ENCODE data around the gene MIA2. TPM values are rescaled to one million over a fixed set of nuclear protein-coding genes. Genes with fewer than 3 reads are reported as not detected.

The MIA2 gene
- total RNA-seq, 3 donors from 2014 or later = 19.5 to 37.0 (median 23.3) TPM

- TF ChIP-seq POLR2A (IDR thresholded peaks at IDR 0.05) = no peak
- TF ChIP-seq POLR2AphosphoS5 (IDR thresholded peaks at IDR 0.05) = no peak
- TF ChIP-seq CTCF (IDR thresholded peaks at IDR 0.05) = no peak
- H3K27ac ChIP-seq = no peak overlapping the region
- no peaks in the 10 kb centered on the region for H3K36me3 ChIP-seq
- no peak for DNase-seq (ENCODE audit: low spot score in 2 of 2)
- no peaks in the 10 kb centered on the region for H3K4me1 ChIP-seq
- no peak overlapping the region for H3K4me3 ChIP-seq
- no peaks in the 10 kb centered on the region for H3K9me3 ChIP-seq
- no peaks in the 10 kb centered on the region for H3K27me3 ChIP-seq
- intact Hi-C loops (cut with DNase I; ENCODE audit: low total_unique reads) = no loop called here
Measured at GRCh38 chr14:39393289-39393688, 159.6 kb downstream of the MIA2 start.

- Histone ChIP-seq H3K4me1 (no peaks in the 10 kb centered on the region), H3K4me3 (no peak overlapping the region), H3K36me3 (peaks cover 10% of the 10 kb centered on the region), H3K9me3 (no peaks in the 10 kb centered on the region), H3K27me3 (no peaks in the 10 kb centered on the region), H3K27ac (no peak overlapping the region)
- intact Hi-C loops (cut with DNase I; ENCODE audit: low total_unique reads) = no loop called here
- DNase-seq (ENCODE audit: low spot score in 2 of 2) = no peak
- TF ChIP-seq POLR2A (IDR thresholded peaks at IDR 0.05) (no peak), CTCF (IDR thresholded peaks at IDR 0.05) (no peak)
Measured at GRCh38 chr14:39395555-39396254, 162.0 kb downstream of the MIA2 start.

- H3K4me1 ChIP-seq = no peaks in the 10 kb centered on the region
- intact Hi-C loops (cut with DNase I; ENCODE audit: low total_unique reads) = no loop called here
- H3K4me3 ChIP-seq = no peak overlapping the region
- no peaks in the 10 kb centered on the region for H3K27me3 ChIP-seq
- no peak overlapping the region for H3K27ac ChIP-seq
- H3K36me3 ChIP-seq = peaks cover 10% of the 10 kb centered on the region
- TF ChIP-seq CTCF (IDR thresholded peaks at IDR 0.05) (no peak), POLR2A (IDR thresholded peaks at IDR 0.05) (no peak), POLR2AphosphoS5 (IDR thresholded peaks at IDR 0.05) (no peak)
- DNase-seq (ENCODE audit: low spot score in 2 of 2) = no peak
- no peaks in the 10 kb centered on the region for H3K9me3 ChIP-seq
Measured at GRCh38 chr14:39396448-39396847, 162.7 kb downstream of the MIA2 start.

DNA sequence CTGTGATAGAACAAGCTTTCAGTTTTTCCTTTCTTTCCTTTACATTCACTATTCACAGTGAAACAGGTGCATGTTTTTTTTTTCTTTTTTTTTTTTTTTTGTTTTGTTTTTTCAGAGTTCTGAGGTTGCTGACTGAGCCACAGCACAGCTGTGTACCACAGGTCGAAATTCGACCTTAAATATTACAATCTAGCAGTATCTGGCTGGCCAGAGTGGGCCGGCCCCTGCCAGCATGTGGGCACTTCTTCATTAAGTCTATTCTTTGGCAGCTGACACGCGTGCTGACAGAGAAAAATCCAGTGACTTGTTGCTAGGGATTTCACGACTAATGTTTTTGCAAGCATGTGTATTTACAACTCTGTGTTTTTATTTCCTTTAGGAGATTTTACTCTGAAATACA lies 164.7 kb downstream of the MIA2 start:
- no peaks in the 10 kb centered on the region for H3K9me3 ChIP-seq
- H3K4me3 ChIP-seq = no peak overlapping the region
- no peak overlapping the region for H3K27ac ChIP-seq
- TF ChIP-seq POLR2AphosphoS5 (IDR thresholded peaks at IDR 0.05) (no peak), POLR2A (IDR thresholded peaks at IDR 0.05) (no peak), CTCF (IDR thresholded peaks at IDR 0.05) (no peak)
- no peaks in the 10 kb centered on the region for H3K4me1 ChIP-seq
- intact Hi-C loops (cut with DNase I; ENCODE audit: low total_unique reads) = no loop called here
- no peak for DNase-seq (ENCODE audit: low spot score in 2 of 2)
- no peaks in the 10 kb centered on the region for H3K27me3 ChIP-seq
- peaks cover 10% of the 10 kb centered on the region for H3K36me3 ChIP-seq

DNA sequence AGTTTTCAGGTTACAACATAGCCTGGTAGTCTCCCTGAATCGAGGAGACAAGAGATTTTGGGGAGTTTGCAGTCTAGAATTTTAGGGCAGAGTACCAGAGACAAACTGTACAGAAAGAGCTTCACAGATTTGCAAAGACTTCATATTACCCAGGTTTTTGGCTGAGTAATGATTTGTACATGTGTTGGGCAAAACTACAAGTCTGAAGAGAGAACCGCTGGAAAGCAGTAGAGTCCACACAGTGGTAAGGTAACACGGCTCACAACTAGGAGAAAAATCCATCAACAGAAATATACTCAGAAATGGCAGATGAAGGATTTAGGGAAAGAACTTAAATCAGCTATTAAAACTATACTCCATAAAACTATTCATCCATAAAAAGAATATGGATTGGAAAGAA lies 172.8 kb downstream of the MIA2 start:
- DNase-seq (ENCODE audit: low spot score in 2 of 2) = no peak
- no peaks in the 10 kb centered on the region for H3K4me1 ChIP-seq
- no peaks in the 10 kb centered on the region for H3K27me3 ChIP-seq
- H3K27ac ChIP-seq = no peak overlapping the region
- H3K4me3 ChIP-seq = no peak overlapping the region
- H3K9me3 ChIP-seq = no peaks in the 10 kb centered on the region
- no peak for TF ChIP-seq CTCF (IDR thresholded peaks at IDR 0.05)
- no peak for TF ChIP-seq POLR2A (IDR thresholded peaks at IDR 0.05)
- TF ChIP-seq POLR2AphosphoS5 (IDR thresholded peaks at IDR 0.05) = no peak
- no peaks in the 10 kb centered on the region for H3K36me3 ChIP-seq
- intact Hi-C loops (cut with DNase I; ENCODE audit: low total_unique reads) = no loop called here
